SW480 (cell line): ENCODE data around the gene THRSP.
A peak's percentile ranks its signal among the peaks of the same experiment; 100 is the strongest.
"Not testable (repeated sequence)": the region's sequence is repeated elsewhere in the genome, so short reads cannot be mapped to it uniquely, and the experiment has no call there.

Source experiments
- DNase-seq: peaks from one replicate; pipeline ENCODE4 v3.0.0-alpha.2; 2016; ENCODE audit warnings: low spot score

THRSP gene

DNA sequence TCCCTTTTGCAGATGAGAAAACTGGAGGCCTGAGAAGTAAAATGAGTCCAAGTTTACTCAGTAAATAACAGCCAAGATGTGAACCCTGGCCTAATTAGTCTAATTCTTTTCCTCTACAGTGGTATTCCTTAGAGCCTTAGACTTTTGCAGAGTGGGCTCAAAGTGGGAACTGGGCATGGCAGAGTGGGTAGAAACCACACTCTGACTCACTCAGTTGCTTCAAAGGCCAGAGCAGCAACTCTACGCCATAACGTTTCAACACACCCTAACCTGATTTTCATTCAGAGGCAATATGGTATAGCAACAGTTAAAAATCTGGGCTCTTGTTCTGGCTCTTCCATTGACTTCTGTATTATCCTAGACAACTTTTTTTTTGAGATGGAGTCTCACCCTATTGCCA, 2.8 kb downstream of the THRSP start:
- DNase-seq, result no peak

- no peak for DNase-seq
Observed at GRCh38 chr11:78067704-78068103, 4.0 kb downstream of the THRSP start.

- no peak for DNase-seq
Observed at GRCh38 chr11:78069465-78069864, 5.8 kb downstream of the THRSP start.

DNA sequence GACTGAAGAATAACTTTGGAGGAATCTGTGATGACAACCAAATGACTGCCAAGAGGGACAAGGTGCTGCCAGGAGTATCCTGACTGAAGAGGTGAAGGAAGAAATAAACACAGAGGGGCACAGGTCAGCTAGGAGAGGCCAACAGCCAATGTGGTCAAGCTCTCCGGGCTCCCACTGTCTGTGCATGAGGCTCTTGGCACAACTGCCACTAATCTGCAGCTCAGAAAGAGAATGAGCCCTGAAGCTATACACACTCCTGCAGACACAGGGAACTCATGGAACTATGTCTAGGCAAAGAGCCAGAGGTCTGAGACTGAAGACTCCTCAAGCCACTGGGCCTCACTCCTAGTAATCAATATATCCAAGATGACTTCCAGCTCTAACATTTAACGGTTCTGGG, 7.0 kb downstream of the THRSP start:
- DNase-seq, result no peak

DNA sequence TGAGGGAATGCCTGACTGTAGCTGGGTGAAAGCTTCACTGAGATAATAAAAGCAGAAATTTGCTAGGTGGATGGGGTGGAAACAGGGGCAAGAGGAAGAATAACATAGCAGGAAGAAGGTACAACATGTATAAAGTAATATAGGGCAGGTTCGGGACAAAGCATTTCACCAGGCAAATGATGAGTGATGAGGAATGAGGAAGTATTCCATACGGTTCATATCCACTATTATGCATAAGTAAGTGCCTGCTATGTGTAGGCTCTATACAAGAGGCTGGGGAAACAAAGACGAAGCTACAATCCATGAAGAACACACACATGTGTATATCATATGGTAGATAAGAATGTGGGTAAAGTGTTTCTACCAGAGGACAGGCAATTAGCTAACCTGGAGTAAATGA, 8.1 kb downstream of the THRSP start:
- no peak for DNase-seq

DNA sequence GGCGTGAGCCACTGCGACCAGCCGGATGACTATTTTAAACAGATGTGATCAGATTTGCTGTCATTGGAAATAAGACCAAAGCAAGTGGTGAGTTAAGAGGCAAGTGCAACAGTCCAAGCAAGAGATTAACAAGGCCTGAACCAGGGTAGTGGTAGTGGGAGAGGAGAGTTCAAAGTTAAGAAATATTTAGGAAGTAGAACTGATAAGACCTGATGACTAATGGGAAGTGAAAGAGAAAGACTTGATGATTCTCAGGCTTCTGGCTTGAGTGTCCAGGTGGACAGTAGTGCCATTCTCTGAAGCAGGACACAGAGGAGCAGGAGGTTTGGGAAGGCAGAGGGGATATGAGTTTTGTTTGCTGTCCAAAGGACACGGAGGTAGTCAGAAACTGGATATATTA, 8.8 kb downstream of the THRSP start:
- DNase-seq, result no peak

DNA sequence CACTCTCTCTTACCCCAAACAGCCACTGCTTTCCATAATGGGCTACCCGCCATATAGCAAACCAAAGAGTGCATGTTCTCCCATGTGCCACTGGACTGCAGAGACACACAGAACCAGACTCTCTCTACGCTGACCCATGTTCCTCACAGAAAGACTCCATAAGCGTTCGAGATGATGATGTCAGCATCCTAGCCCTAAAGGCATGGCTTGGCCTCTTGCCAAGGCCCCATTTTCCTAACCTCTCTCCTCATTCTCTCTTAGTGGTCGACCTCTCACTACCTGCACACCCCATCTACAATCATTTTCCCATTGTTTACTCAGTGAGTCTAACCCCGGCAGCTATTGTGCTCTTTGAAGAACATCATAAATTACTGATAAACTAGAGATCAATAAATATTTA, 11.1 kb downstream of the THRSP start:
- DNase-seq, result no peak

- DNase-seq, result no peak
Observed at GRCh38 chr11:78076733-78077403, 13.2 kb downstream of the THRSP start.

DNA sequence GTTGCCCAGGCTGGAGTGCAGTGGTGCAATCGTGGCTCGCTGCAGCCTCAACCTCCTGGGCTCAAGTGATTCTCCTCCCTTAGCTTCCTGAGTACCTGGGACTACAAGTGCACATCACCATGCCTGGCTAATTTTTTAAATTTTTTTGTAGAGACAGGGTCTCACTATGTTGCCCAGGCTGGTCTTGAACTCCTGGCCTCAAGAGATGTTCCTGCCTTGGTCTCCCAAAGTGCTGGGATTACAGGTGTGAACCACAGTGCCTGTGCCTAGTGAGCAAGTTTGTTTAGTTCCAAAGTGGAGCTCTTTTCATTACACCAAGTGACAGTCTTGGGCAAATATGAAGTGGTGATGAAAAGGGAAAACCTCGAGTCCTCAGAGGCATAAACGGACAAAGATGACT, 13.9 kb downstream of the THRSP start:
- not testable (repeated sequence) for DNase-seq

- no peak for DNase-seq
Observed at GRCh38 chr11:78078218-78079167, 14.8 kb downstream of the THRSP start.

- peak; percentile 79 for DNase-seq
Observed at GRCh38 chr11:78079232-78080083, 15.8 kb downstream of the THRSP start, which contains the start of gene NDUFC2. NDUFC2 (minus strand) TSS chr11:78079862; CDS start chr11:78079744, 118 bp downstream.

DNA sequence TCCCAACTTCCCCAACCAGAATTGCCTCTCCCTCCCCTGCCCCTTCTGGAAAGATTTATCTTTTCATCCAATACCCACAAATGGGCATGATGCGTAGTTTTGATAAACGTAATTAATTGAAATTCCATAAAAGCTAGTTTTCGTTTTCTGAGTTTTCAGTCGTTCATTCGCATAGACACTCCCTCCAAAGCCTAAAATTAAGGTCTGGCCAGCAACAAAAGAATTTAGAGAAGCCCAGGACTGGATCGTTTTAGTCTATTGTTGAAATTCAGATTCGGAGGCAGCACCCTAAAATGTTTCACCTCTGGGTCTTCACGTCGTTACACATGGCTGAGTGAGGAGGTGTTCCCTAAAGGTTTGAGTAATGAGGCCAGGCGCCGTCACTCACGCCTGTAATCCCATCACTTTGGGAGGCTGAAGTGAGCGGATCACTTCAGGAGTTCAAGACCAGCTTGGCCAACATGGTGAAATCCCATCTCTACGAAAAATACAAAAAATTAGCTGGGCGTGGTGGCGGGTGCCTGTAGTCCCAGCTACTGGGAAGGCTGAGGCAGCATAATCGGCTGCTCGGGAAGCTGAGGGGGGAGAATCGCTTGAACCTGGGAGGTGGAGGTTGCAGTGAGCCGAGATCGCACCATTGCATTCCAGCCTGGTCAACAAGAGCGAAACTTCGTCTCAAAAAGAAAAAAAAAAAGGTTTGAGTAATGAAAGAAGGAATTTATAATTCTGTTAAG, 16.6 kb downstream of the THRSP start:
- no peak for DNase-seq

DNA sequence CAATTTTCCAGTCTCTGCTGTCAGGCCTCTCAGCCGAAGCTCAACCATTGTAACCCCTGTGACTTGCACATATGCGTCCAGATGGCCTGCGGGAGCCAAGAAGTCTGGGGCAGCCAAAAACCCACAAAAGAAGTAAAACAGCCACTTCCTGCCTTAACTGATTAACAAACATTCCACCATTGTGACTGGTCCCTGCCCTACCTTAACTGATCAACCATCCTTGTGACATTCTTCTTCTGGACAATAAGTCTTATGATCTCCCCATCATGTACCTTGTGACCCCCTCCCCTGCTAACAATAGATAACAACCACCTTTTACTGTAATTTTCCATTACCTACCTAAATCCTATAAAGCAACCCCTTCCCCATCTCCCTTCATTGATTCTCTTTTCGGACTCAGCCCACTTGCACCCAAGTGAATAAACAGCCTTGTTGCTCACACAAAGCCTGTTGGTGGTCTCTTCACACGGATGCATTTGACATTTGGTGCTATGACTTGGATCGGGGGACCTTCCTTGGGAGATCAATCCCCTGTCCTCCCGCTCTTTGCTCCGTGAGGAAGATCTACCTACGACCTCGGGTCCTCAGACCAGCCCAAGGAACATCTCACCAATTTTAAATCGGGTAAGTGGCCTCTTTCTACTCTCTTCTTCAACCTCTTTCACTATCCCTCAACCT, 17.3 kb downstream of the THRSP start:
- DNase-seq, result no peak

GRCh38 chr11:78081583-78081982, 17.9 kb downstream of the THRSP start:
- no peak for DNase-seq

- DNase-seq, result no peak
Observed at GRCh38 chr11:78082146-78082545, 18.5 kb downstream of the THRSP start.

DNA sequence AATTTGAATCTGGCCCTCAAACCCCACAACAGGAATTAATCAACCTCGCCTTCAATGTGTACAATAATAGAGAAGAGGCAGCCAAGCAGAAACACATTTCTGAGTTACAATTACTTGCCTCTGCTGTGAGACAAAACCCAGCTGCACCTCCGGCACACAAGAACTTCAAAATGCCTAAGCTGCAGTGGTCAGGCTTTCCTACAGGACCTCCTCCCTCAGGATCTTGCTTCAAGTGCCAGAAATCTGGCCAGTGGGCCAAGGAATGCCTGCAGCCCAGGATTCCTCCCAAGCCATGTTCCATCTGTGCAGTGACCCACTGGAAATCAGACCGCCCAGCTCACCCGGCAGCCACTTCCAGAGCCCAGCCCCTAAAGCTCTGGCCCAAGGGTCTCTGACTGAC, 19.4 kb downstream of the THRSP start:
- no peak for DNase-seq

GRCh38 chr11:78084506-78084905, 20.8 kb downstream of the THRSP start:
- DNase-seq, result not testable (repeated sequence)

DNA sequence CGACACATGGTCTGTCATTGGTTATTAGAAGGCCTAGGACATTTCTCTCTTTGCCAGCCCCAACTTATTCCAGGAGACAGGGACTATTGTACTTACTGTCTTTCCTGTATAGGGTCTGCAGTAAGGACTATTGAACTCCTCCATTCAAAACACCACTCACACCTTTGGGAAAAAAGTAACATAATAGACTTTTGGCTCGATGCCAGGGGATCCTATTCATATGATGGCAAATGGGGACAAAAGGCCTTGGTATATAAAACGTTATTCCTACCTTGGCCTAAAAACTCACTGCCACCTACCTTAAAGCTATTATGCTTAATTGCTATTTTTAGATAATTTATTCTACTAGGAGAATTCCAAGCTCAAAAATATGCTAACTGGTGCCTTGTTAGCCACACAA, 22.3 kb downstream of the THRSP start:
- DNase-seq, result no peak

GRCh38 chr11:78086521-78087074, 22.9 kb downstream of the THRSP start:
- not testable (repeated sequence) for DNase-seq

DNA sequence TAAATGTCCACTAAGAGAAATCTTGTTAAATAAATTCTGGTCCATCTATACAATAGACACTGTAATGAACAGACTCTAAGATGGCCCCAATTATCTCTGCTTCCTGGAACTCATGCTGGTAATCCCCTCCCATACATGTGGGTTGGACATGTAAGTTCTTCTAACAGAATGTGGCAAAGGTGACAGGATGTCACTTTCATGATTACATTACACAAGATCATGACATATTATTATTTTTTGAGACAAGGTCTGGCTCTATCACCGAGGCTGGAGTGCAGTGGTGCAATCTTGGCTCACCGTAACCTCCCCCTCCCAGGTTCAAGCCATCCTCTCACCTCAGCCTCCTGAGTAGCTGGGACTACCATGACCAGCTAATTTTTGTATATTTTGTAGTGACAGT, 30.6 kb downstream of the THRSP start:
- no peak for DNase-seq
